ENCODE measurements around the gene WDR17.

Gene WDR17

DNA sequence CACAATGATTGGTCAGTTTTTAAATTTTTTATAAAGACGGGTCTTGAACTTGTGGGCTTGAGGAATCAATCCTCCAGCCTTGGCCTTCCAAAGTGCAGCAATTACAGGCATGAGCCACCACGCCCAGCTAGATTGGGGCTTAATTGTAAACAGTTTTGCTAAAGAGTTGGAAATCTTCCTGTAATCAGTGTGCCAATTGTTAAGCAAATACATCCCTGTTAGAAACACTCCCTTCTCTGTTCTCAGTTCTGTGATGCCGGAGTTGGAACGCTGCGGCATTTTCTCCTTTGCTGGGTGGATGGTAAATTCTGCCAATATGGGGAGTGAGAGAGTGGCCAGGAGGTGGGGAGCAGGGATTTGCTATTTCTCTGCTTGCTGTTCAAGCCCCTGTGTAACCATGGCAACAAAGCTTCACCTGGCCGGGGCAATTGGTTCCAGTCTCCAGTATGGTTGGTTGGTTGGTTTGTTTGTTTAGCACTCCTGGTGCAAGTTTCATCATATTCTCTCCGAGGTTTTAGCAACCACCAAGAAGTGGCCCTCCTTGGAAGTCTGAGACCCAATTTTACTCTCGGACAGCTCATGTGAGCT lies 132.8 kb downstream of the WDR17 start:
- TF ChIP-seq FOXM1 (IDR thresholded peaks at IDR 0.05; ENCODE audit: borderline replicate concordance, low read depth) (no peak), YY1 (IDR thresholded peaks at IDR 0.05; ENCODE audit: low read depth) (no peak), NFIC (IDR thresholded peaks at IDR 0.05) (no peak), EGR1 (IDR thresholded peaks at IDR 0.05) (no peak), CREB1 (IDR thresholded peaks at IDR 0.05; ENCODE audit: low read depth) (no peak), TAF1 (IDR thresholded peaks at IDR 0.05; ENCODE audit: low read depth) (no peak), EP300 (IDR thresholded peaks at IDR 0.05; ENCODE audit: borderline replicate concordance) (no peak), TCF12 (IDR thresholded peaks at IDR 0.05; ENCODE audit: low read depth) (no peak), TEAD4 (IDR thresholded peaks at IDR 0.05) (no peak), REST (IDR thresholded peaks at IDR 0.05; ENCODE audit: low read depth) (no peak)
- TF ChIP-seq, protein P1, sequence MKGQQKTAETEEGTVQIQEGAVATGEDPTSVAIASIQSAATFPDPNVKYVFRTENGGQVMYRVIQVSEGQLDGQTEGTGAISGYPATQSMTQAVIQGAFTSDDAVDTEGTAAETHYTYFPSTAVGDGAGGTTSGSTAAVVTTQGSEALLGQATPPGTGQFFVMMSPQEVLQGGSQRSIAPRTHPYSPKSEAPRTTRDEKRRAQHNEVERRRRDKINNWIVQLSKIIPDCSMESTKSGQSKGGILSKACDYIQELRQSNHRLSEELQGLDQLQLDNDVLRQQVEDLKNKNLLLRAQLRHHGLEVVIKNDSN (IDR thresholded peaks at IDR 0.05) = no peak

DNA sequence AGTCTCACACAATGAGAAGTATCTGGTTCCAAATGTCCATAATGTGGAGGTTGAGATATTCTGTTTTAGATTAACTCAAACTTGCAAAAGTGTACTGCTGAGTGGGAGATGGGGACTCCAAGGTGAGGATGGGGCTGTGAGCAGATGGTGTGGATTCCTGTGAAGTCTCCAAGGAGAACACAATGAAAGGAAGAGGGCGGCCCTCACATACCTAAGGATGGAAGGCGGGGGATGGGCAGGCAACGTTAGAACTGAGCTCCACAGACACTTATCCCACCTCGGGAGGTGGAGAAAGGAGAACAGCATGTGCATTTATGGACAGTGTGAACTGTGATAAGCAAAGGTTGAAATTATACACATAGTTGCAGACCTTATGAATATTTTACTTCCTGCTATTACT lies 139.7 kb downstream of the WDR17 start:
- TF ChIP-seq, protein P2, sequence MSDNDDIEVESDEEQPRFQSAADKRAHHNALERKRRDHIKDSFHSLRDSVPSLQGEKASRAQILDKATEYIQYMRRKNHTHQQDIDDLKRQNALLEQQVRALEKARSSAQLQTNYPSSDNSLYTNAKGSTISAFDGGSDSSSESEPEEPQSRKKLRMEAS (IDR thresholded peaks at IDR 0.05) = no peak
- TF ChIP-seq, protein P1 (IDR thresholded peaks at IDR 0.05) = no peak
- TF ChIP-seq CREB1 (IDR thresholded peaks at IDR 0.05; ENCODE audit: low read depth) (no peak), TEAD4 (IDR thresholded peaks at IDR 0.05) (no peak), CEBPB (IDR thresholded peaks at IDR 0.05) (no peak), TCF12 (IDR thresholded peaks at IDR 0.05; ENCODE audit: low read depth) (no peak), YY1 (IDR thresholded peaks at IDR 0.05; ENCODE audit: low read depth) (no peak), EP300 (IDR thresholded peaks at IDR 0.05; ENCODE audit: borderline replicate concordance) (no peak), FOXM1 (IDR thresholded peaks at IDR 0.05; ENCODE audit: borderline replicate concordance, low read depth) (no peak), NFIC (IDR thresholded peaks at IDR 0.05) (no peak), RAD21 (IDR thresholded peaks at IDR 0.05; ENCODE audit: low read depth) (no peak), ZBTB7A (IDR thresholded peaks at IDR 0.05; ENCODE audit: low read depth) (no peak), EGR1 (IDR thresholded peaks at IDR 0.05) (no peak), REST (IDR thresholded peaks at IDR 0.05; ENCODE audit: low read depth) (no peak), TAF1 (IDR thresholded peaks at IDR 0.05; ENCODE audit: low read depth) (no peak)

DNA sequence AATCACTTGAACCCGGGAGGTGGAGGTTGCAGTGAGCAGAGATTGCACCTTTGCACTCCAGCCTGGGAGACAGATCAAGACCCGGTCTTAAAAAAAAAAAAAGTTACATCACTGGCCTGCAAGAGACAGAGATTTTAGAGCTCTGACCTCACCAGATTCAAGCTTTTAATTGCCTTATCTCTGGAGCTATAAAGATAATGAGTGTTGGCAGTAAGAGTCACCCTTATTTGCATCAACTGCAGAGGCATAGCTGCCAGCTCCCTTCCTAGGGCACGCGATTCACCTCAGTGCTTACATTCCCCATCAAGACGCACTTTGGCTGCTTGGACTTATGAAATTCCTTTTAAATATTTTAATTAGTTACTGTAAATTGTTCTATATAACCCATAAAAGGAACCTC lies 142.2 kb downstream of the WDR17 start:
- TF ChIP-seq, protein P1 (IDR thresholded peaks at IDR 0.05) = no peak
- no peak for TF ChIP-seq ZBTB7A (IDR thresholded peaks at IDR 0.05; ENCODE audit: low read depth)
- TF ChIP-seq TCF12 (IDR thresholded peaks at IDR 0.05; ENCODE audit: low read depth) = no peak
- TF ChIP-seq, protein P2 (IDR thresholded peaks at IDR 0.05) = no peak
- TF ChIP-seq EP300 (IDR thresholded peaks at IDR 0.05; ENCODE audit: borderline replicate concordance) = no peak
- TF ChIP-seq RAD21 (IDR thresholded peaks at IDR 0.05; ENCODE audit: low read depth) = no peak
- no peak for TF ChIP-seq CREB1 (IDR thresholded peaks at IDR 0.05; ENCODE audit: low read depth)
- TF ChIP-seq REST (IDR thresholded peaks at IDR 0.05; ENCODE audit: low read depth) = no peak
- TF ChIP-seq TAF1 (IDR thresholded peaks at IDR 0.05; ENCODE audit: low read depth) = no peak
- no peak for TF ChIP-seq EGR1 (IDR thresholded peaks at IDR 0.05)
- TF ChIP-seq TEAD4 (IDR thresholded peaks at IDR 0.05) = no peak
- no peak for TF ChIP-seq CEBPB (IDR thresholded peaks at IDR 0.05)
- TF ChIP-seq FOXM1 (IDR thresholded peaks at IDR 0.05; ENCODE audit: borderline replicate concordance, low read depth) = no peak
- no peak for TF ChIP-seq YY1 (IDR thresholded peaks at IDR 0.05; ENCODE audit: low read depth)
- TF ChIP-seq NFIC (IDR thresholded peaks at IDR 0.05) = no peak

GRCh38 chr4:176209535-176209934 lies 143.9 kb downstream of the WDR17 start:
- TF ChIP-seq, protein P1 (IDR thresholded peaks at IDR 0.05) = no peak
- TF ChIP-seq CREB1 (IDR thresholded peaks at IDR 0.05; ENCODE audit: low read depth) = no peak
- TF ChIP-seq TAF1 (IDR thresholded peaks at IDR 0.05; ENCODE audit: low read depth) = no peak
- no peak for TF ChIP-seq CEBPB (IDR thresholded peaks at IDR 0.05)
- TF ChIP-seq RAD21 (IDR thresholded peaks at IDR 0.05; ENCODE audit: low read depth) = no peak
- no peak for TF ChIP-seq EGR1 (IDR thresholded peaks at IDR 0.05)
- no peak for TF ChIP-seq FOXM1 (IDR thresholded peaks at IDR 0.05; ENCODE audit: borderline replicate concordance, low read depth)
- TF ChIP-seq NFIC (IDR thresholded peaks at IDR 0.05) = no peak
- no peak for TF ChIP-seq ZBTB7A (IDR thresholded peaks at IDR 0.05; ENCODE audit: low read depth)
- no peak for TF ChIP-seq YY1 (IDR thresholded peaks at IDR 0.05; ENCODE audit: low read depth)
- TF ChIP-seq REST (IDR thresholded peaks at IDR 0.05; ENCODE audit: low read depth) = no peak
- TF ChIP-seq TCF12 (IDR thresholded peaks at IDR 0.05; ENCODE audit: low read depth) = no peak

Data from Ishikawa (cell line).